Measurements from ENCODE around the gene NXPH1.
"Not testable (repeated sequence)": the region's sequence is repeated elsewhere in the genome, so short reads cannot be mapped to it uniquely, and the experiment has no call there.

The NXPH1 gene

GRCh38 chr7:8724080-8724718, 290.8 kb downstream of the NXPH1 start:
- TF ChIP-seq, protein P1, sequence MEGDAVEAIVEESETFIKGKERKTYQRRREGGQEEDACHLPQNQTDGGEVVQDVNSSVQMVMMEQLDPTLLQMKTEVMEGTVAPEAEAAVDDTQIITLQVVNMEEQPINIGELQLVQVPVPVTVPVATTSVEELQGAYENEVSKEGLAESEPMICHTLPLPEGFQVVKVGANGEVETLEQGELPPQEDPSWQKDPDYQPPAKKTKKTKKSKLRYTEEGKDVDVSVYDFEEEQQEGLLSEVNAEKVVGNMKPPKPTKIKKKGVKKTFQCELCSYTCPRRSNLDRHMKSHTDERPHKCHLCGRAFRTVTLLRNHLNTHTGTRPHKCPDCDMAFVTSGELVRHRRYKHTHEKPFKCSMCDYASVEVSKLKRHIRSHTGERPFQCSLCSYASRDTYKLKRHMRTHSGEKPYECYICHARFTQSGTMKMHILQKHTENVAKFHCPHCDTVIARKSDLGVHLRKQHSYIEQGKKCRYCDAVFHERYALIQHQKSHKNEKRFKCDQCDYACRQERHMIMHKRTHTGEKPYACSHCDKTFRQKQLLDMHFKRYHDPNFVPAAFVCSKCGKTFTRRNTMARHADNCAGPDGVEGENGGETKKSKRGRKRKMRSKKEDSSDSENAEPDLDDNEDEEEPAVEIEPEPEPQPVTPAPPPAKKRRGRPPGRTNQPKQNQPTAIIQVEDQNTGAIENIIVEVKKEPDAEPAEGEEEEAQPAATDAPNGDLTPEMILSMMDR (IDR thresholded peaks at IDR 0.05; ENCODE audit: low read depth, low read length): no peak
- H3K4me3 ChIP-seq (ENCODE audit: low read depth, low read length): no peak overlapping the region

GRCh38 chr7:8731756-8732155, 298.3 kb downstream of the NXPH1 start:
- not testable (repeated sequence) for H3K4me3 ChIP-seq (ENCODE audit: low read depth, low read length)

GRCh38 chr7:8739837-8740236, 306.4 kb downstream of the NXPH1 start:
- TF ChIP-seq, protein P1 (IDR thresholded peaks at IDR 0.05; ENCODE audit: low read depth, low read length): no peak
- no peak overlapping the region for H3K4me3 ChIP-seq (ENCODE audit: low read depth, low read length)

DNA sequence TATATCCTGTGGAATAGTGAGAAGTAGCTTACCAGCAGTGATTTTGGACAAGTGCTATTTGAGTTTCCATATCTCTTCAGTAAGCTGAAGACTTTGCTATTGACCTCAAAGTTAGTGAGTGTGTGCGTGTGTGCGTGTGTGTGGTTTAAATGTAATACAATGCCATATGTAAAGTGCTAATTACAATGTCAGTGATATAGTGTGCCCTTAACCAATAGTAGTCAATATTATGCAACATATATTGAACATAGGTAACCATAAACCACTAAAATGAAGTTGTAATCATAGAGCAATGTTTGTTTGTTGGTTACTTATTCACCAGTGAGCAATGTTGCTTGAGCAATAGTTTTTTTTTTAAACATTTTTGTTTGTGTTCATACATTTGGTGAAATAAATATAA, 309.4 kb downstream of the NXPH1 start:
- H3K4me3 ChIP-seq (ENCODE audit: low read depth, low read length): no peak overlapping the region
- TF ChIP-seq, protein P1 (IDR thresholded peaks at IDR 0.05; ENCODE audit: low read depth, low read length): no peak

- TF ChIP-seq, protein P1 (IDR thresholded peaks at IDR 0.05; ENCODE audit: low read depth, low read length): no peak
- H3K4me3 ChIP-seq (ENCODE audit: low read depth, low read length): no peak overlapping the region
These were observed 313.9 kb downstream of the NXPH1 start for GRCh38 chr7:8747338-8747737.

- TF ChIP-seq, protein P1 (IDR thresholded peaks at IDR 0.05; ENCODE audit: low read depth, low read length): no peak
- no peak overlapping the region for H3K4me3 ChIP-seq (ENCODE audit: low read depth, low read length)
These were observed 318.3 kb downstream of the NXPH1 start for GRCh38 chr7:8751557-8752231.

- H3K4me3 ChIP-seq (ENCODE audit: low read depth, low read length): no peak overlapping the region
- TF ChIP-seq, protein P1 (IDR thresholded peaks at IDR 0.05; ENCODE audit: low read depth, low read length): no peak
These were observed 319.9 kb downstream of the NXPH1 start for GRCh38 chr7:8753355-8753754.
